Caki2 (cell line): Measurements from ENCODE around the gene SNTA1. TPM values are rescaled to one million over a fixed set of nuclear protein-coding genes. Genes with fewer than 3 reads are reported as not detected.
"Not testable (repeated sequence)": the region's sequence is repeated elsewhere in the genome, so short reads cannot be mapped to it uniquely, and the experiment has no call there.

Source experiments
- DNase-seq: peaks from one replicate; pipeline ENCODE4 v3.0.0-alpha.2; 2015; ENCODE audit warnings: low read depth
- in situ Hi-C: cut with HindIII; loops from 2 replicates; pipeline ENCODE4 v1.10.0; 2016; ENCODE audit warnings: low sequenced_read_pairs, low pct_unique_long_range_greater_than_20kb, mixed read lengths
- total RNA-seq: library from RNA; depleted of rRNA; stranded (reverse); fragments of >200 nt; shearing (Covaris generic); gene quantifications from 2 replicates; pipeline ENCODE4 v1.2.3, GENCODE V29; 2014; ENCODE audit warnings: low replicate concordance; rRNA removed

The SNTA1 gene
- total RNA-seq = 49.5 and 52.1 TPM in 2 replicates

DNA sequence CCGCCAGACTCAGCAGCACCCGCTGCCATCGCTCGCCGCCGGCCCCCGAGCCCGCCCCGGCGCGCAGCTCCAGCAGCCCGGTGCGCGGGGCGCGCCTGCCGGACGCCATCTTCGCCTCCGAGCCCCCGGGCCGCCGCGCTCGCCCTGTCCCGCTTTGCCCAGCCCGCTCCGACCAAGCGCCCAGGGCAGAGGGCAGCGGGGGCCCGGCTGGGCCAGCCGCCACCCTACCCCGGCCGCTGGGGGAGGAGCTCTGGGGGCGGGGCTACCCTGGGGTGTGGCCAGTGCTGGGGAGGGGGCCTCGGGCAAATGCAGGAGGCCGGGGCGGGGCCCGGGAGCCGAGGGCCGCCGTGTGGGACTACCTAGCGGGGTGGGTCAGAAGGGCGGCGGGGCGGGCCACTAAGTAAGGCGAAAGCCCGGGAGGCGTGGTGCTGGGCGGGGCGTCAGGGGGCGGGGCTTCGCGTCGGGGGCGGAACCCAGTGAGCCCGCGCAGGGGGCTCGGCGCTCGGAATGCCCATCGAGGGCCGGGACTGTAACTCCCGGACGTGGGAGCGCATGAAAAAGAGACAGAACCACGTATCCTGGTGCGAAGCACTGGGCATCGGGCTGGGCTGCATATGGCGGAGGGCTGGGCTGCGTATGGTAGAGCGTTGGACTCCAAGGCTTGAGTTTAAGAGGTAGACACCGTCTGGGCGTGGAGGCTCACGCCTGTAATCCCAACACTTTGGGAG, at the start of gene SNTA1:
Gene SNTA1 (minus strand): TSS at position 252 of the 728 bp plus-strand sequence. CDS start 143 bp downstream, at position 109.
- in situ Hi-C loops = no loop called here
- peak; percentile 75 for DNase-seq

DNA sequence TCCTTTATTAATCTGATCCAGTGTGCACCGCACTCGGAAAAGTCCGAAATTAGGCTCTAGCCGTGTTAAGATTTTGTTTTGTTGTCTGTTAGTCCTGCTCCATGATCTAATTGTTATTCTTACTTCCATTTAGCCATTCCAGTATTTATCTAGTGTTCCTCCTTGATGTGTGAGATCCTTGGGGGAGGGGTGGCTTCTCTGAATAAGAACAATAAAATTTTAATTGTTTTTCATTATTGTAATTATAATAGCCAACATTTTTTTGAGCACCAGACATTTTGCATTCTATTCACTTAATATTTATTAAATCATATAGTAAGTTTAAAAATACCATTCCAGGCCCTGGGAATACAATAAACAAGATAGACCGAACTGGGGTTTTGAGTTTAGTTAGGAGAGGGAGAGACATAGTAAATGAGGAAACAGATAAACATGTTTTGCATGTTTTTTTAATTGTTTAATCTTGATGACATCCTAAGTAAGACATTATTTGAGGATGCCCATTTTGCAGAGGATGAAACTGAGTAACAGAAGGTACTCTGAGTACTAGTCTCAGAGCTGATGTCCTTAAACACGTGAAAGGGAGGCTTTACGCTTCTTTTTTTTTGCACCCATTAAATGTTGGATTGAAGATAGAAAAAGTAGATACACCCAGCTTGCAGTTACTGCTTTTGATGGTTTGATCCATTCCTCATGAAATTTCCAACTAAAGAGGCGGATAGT, 47.5 kb upstream of the SNTA1 start:
- no peak for DNase-seq
- in situ Hi-C loops = no loop called here

DNA sequence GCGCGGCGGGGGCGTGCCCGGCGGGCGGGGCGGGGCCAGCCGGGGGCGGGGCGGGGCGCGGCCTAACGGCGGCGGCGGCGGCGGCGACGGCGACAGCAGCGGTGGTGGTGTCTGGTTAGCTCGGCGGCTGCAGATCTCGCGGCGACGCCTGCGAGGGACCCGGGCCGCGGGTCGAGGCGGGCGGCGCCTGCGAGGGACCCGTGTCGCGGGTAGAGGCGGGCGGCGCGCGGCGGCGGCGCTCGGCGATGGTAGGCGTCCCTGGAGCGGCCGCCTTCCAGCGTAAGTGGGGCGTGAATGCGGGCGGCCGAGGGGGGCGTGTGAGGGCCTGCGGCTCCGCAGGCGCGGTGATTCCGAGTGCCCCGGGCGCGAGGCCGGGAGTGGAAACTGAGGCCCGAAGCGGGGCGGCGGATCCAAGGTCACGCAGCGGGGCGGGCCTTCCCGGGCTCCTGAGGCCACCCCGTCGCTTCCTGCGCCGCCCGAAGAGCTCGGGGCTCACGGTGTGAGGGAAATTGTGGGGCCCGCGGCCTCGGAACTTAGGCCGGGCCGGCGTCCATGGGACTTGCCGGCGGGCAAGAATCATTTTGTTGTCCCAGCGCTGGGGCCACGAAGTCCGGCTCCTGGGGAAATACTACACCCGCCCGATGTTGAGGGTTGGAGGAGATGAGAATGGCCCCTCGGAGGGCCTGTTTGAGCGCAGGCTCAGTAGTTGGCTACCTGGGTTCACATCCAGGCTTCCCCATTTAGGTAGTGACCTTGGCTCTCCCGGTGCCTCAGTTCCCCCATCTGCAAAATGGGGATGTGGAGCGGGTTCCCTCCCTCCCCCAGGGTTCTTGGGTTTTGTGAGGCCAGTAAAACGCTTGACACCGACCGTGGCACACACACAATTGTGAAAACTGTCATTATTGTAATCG, 46.7 kb upstream of the SNTA1 start, which contains the start of gene CBFA2T2:
Gene CBFA2T2 (plus strand): TSS at position 74 of the 911 bp plus-strand sequence. CDS start 172 bp downstream, at position 246.
- in situ Hi-C loops = no loop called here
- peak; percentile 79 for DNase-seq

DNA sequence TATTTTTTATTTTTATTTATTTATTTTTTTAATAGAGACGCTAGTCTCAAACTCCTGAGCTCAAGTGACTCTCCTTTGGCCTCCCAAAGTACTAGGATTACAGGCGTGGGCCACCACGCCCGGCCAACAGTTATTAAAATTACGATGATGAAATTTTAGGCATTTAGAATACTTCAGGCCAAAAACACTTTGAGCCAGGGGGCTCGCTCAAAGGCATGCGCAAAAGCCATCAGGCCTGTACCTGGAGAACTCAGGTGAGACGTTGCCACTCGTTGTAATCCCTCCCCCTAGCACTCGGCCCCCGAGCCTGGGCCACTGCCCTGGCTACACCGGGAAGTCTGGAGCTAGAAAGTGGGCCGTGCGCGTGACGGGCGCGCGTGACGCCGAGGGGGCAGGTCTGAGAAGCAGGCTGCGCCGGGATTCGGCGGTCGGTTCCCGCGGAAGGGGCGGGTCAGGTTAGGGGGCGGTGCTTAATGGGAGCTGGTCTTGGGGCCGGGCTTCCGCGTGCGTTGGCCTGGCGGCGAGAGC, 46.0 kb upstream of the SNTA1 start:
- in situ Hi-C loops = no loop called here

DNA sequence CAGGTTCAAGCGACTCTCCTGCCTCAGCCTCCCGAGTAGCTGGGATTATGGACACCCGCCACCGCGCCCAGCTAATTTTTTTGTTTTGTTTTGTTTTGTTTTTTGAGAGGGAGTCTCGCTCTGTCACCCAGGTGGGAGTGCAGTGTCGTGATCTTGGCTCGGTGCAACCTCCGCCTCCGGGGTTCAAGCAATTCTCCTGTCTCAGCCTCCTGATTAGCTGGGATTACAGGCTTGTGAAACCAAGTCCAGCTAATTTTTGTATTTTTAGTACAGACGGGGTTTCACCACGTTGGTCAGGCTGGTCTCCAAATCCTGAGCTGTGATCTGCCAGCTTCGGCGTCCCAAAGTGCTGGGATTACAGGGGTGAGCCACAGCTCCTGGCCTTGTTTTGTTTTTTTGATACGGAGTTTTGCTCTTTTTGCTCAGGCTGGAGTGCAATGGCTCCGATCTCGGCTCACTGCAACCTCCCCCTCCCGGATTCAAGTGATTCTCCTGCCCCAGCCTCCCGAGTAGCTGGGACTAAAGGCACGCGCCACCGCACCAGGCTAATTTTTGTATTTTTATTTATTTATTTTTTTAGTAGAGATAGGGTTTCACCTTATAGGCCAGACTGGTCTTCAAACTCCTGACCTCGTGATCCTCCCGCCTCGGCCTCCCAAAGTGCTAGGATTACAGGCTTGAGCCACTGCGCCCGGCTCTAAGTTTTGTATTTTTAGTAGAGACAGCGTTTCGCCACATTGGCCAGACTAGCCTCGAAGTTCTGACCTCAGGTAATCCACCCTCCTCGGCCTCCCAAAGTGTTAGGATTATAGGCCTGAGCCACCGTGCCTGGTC, 45.3 kb upstream of the SNTA1 start:
- DNase-seq, in situ Hi-C loops: not testable (repeated sequence)

More for the DNA sequence above, 46.0 kb upstream of the SNTA1 start:
- DNase-seq = peak; percentile 95

DNA sequence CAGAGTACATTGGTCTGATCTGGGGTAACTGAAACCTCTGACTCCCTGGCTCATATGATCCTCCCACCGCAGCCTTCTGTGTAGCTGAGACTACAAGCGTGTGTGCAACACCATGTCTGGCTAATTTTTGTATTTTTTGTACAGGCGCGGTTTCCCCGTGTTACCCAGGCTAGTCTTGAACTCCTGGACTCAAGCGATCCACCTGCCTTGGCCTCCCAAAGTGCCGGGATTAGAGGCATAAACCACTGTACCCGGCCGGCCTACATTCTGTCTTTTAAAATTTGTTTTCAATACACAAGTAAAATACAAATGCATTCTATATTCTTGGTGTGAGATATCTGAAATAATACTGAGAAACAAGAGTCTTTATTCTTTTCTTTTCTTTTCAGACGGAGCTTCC, 44.6 kb upstream of the SNTA1 start:
- in situ Hi-C loops = no loop called here
- no peak for DNase-seq

DNA sequence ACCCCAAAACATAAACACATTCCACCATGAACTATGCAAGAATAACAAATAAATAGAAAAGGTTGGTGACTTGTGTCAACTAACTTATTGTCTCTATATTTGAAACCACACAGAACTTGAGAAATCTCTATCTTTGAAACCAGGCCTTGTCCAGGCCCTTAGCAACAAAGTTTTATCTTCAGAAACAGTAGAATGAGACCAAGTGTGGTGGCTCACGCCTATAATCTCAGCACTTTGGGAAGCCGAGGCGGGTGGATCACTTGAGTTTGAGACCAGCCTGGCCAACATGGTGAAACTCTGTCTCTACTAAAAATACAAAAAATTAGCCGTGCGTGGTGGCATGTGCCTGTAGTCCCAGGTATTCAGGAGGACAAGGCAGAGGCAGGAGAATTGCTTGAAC, 39.6 kb upstream of the SNTA1 start:
- in situ Hi-C loops, DNase-seq: not testable (repeated sequence)

DNA sequence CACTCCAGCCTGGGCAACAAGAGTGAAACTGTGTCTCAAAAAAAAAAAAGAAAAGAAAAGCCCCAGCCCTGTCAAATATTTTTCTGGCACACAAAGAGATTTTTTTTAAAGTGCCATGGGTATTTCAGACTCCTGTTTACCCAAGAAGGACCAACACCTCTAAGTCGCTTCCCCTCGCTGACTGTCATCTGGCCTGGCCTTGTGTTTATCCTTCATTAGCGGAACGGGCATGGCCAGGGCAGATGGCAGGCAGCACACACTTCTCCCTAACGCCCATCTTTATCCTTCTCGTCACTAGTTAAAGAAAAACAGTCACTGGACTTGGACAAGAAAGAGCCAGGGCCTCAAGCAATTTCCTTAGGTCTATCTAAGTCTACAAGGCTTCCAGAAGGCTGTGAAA, 39.0 kb upstream of the SNTA1 start:
- no peak for DNase-seq
- in situ Hi-C loops = no loop called here

DNA sequence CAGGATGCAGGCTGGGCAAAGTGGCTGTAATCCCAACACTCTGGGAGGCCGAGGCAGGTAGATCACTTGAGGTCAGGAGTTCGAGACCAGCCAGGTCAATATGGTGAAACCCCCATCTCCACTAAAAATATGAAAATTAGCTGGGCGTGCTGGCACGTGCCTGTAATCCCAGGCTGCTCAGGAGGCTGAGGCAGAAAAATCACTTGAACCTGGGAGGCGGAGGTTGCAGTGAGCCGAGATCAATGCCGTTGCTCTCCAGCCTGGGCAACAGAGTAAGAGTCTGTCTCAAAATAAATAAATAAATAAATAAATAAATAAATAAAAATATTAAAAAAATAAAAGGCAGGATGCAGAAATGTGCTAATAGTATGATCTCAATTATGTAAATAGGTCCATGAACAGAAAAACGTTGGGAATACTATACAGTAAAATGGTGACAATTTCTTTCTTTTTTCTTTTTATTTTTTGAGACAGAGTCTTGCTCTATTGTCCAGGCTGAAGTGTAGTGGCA, 37.9 kb upstream of the SNTA1 start:
- in situ Hi-C loops = no loop called here

DNA sequence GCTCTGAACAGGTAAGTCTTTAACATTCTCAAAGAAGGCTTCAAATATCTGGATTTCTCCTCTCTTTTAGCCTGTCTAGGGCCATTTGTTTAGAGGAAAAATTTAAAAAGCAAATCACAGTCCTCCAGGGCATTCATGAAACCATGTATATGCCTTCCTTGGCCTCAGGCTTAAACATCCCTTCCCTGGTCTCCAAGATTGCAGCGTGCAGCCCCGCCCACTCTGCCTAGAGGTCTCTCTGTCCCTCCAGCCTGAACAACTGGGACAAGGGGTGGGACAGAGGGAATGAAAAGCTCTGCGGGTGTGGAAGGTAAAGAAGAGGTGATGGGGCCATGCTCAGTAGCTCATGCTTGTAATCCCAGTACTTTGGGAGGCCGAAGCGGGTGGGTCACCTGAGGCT, 36.5 kb upstream of the SNTA1 start:
- DNase-seq = no peak
- in situ Hi-C loops = no loop called here

More for the DNA sequence above, 37.9 kb upstream of the SNTA1 start:
- no peak for DNase-seq

DNA sequence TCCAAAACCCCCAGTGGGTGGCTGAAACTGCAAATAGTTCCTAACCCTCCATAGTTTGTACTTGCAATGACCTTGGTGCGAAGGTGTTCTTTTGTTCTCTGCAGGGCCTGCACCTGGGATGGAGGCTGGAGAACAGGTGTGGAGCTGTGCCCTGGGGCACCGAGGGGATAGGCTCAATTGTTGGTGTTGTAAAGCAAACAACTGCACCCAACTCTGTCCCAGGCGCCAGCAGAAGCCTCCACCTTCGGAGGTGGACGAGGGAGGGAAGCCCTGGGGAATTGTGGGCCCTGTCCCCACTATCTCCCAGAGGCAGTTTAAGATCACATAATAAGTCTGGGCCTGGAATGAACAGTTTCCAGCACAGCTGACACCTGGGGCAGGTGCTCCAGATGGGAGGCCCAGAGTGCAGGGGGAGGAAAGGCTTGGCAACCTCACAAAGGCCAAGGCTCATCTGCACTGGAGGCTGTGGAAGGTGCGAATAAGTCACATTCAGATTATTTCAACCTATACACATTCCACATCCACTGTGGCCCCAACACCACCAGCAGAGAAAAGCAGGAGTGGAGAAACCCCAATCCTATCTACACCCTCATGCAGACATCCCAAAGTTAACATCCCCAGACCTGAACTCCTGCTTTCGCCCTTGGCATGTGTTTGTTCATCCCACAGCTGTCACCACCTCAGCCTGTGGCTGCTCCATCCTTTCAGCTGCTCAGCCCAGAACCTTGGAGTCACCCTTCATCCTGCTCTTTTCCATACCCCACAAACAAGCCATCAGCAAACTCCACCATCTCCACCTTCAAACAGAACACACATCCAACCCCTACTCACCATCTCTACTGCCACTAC, 34.0 kb upstream of the SNTA1 start:
- in situ Hi-C loops = no loop called here
- no peak for DNase-seq

DNA sequence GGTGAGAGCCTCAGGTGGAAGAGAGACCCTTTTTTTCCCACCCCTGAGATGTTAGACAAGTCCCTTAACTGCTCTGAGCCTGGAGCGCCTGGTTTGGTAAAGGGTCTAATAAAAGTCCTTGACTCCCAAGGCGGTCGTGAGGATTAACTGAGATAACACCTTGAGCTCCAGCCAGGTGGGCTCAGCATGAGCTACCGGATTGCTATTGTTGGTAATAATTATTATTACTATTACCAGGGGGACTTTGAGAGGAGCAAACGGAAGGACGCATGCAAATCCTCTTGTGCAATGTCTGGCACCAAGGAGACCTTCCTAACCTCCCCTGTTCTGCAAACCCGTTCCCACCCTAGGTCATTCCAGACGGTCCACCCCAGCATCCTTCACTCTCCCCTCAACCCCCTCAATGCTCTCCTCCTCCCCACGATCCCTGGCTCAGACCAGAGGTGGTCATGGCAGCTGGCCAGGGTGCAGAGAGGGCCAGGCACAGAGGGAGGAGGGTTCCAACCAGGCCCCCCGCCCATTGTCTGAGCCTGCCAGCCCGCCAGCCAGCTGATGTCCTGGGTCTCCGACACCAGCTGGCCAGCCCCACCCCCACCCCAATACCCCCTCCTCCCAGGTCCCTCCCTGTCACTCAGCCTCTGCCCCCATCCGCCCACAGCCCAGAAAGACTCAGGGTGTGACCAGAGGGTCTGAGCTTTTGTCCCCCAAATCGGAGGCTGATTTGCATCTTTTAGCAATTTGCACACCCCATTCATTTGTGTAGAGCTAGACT, 32.0 kb upstream of the SNTA1 start:
- in situ Hi-C loops = no loop called here
- DNase-seq = no peak

DNA sequence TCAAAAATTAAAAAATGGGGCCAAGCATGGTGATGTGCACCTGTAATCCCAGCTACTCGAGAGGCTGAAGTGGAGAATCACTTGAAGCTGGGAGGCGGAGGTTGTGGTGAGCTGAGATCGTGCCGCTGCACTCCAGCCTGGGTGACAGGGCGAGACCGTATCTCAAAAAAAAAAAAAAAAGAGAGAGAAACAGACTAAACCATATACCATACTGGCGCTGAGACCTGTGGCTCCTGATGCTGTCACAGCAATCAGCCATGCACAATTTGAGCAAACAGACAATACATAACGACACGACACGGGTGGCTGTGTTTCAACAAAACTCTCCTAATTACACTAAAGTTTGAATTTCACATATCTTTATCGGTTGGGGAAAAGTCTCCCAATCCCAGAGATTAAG, 31.4 kb upstream of the SNTA1 start:
- in situ Hi-C loops = no loop called here
- DNase-seq = no peak

DNA sequence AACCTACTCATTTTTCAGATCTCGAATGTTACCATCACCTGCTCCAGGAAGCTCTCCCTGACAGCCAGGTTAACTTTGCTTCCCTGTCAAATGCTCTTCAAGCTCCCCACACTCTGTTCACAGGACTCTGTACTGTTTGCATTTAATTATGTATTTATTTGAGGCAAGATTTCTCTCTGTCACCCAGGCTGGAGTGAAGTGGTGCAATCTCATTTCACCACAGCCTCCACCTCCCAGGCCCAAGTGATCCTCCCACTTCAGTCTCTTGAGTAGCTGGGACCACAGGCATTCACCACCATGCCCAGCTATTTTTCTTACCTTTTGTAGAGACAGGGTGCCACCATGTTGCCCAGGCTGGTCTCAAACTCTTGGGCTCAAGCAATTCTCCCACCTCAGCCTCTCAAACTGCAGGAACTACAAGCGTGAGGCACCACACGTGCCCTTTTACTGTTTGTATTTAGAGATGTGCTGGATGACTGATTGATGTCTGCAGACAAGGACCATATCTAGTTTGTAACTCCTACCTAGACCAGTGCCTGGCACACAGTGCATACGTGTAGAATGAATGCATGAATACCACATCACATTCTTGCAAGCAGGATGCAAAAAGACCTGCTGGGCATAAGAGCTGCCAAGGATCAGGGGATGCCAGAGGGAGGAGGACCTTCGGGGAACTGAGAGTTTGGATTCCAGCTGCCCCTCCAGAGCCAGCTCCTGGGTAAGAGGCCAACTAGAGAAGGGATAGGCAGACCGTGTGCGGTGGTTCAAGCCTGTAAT, 30.7 kb upstream of the SNTA1 start:
- in situ Hi-C loops = no loop called here
- DNase-seq = no peak

DNA sequence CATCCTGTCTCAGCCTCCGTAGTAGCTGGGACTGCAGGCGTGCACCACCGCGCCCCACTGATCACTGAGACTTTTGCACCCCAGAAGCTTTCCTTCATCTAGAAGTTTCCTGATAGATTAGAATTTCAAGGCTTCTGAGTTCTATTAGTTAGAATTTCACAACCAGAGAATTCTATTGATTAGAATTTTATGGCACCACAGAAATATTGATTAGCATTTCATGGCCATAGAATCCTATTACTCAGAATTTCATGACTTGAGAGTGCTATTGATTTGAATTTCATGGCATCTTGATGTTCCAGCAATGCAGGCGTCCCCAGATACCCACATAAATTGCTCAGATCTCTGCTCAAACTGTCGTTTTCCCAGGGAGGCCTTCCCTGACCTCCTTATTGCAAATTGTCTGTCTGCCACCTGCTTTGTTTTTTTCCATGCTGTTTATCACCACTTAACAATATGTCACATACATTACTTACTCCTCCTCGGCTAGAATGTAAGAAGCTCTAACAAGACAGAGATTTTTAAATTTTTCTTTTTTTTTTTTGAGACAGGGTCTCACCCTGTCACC, 29.4 kb upstream of the SNTA1 start:
- in situ Hi-C loops = no loop called here
- no peak for DNase-seq
